Panc1 (cell line): ENCODE measurements around the gene HSDL1. TPM values are rescaled to one million over a fixed set of nuclear protein-coding genes. Genes with fewer than 3 reads are reported as not detected.
"Not testable (repeated sequence)": the region's sequence is repeated elsewhere in the genome, so short reads cannot be mapped to it uniquely, and the experiment has no call there.

Experiments used
- ATAC-seq: fragments of 200-7000 bp; cut with Tn5 transposase; 2 replicates; pipeline ENCODE4 v1.9.1; 2020; ENCODE audit warnings: mild to moderate bottlenecking, moderate library complexity
- BruUV-seq: library from RNA; stranded (reverse); fragments of 400-500 nt; replicated peaks from 2 replicates; lab custom pipeline; 2021; lab: Mats Ljungman, UMichigan
- CTCF ChIA-PET: fragments of 300-600 bp; sonication (Branson Sonifier 250); formaldehyde crosslinking; loops from one replicate; lab custom pipeline; 2022; ENCODE audit warnings: antibody characterized with exemption; lab: Charles Lee
- POLR2A ChIA-PET: fragments of 300-600 bp; sonication (Branson Sonifier 250); formaldehyde crosslinking; loops from one replicate; lab custom pipeline; 2022; ENCODE audit warnings: antibody characterized with exemption; lab: Charles Lee
- DNase-seq: peaks from one replicate; pipeline ENCODE4 v3.0.0-alpha.2; 2010; ENCODE audit warnings: low read depth, low spot score
- H3K27ac ChIP-seq: 2 replicates; pipeline ENCODE4 v1.5.1; 2011; ENCODE audit warnings: mild to moderate bottlenecking, low read length, inconsistent platforms
- H3K27me3 ChIP-seq: fragments of 200-500 bp; sonication (Bioruptor generic); 2 replicates; pipeline ENCODE4 v1.6.0; 2014; ENCODE audit warnings: low read length, inconsistent platforms; ENCODE audit not compliant: control insufficient read depth, insufficient read depth
- H3K36me3 ChIP-seq: fragments of 200-500 bp; sonication (Bioruptor generic); 2 replicates; pipeline ENCODE4 v1.5.1; 2014; ENCODE audit warnings: inconsistent platforms, mild to moderate bottlenecking, low read length, moderate library complexity; ENCODE audit not compliant: control insufficient read depth, insufficient read depth
- H3K4me1 ChIP-seq: 2 replicates; pipeline ENCODE4 v1.5.1; 2011; ENCODE audit warnings: inconsistent platforms, mild to moderate bottlenecking, low read length, moderate library complexity; ENCODE audit not compliant: control insufficient read depth, insufficient read depth
- H3K4me3 ChIP-seq, 2 experiments: 2 replicates each; pipeline ENCODE4 v1.5.1; 2011 to 2012; ENCODE audit warnings: low read depth in 2 of 2, low read length in 2 of 2, mild to moderate bottlenecking in 2 of 2, inconsistent platforms in 1 of 2, moderate library complexity in 1 of 2
- H3K9me3 ChIP-seq: fragments of 200-500 bp; sonication (Bioruptor generic); 2 replicates; pipeline ENCODE4 v1.5.1; 2014; ENCODE audit warnings: low read depth, mild to moderate bottlenecking, inconsistent platforms, low read length, moderate library complexity; ENCODE audit not compliant: control insufficient read depth, insufficient read depth
- CTCF ChIP-seq: fragments of 450-650 bp; IDR thresholded peaks from 2 replicates; pipeline ENCODE4 v1.5.1; 2017; ENCODE audit warnings: mild to moderate bottlenecking
- POLR2AphosphoS5 ChIP-seq: IDR thresholded peaks from 2 replicates; pipeline ENCODE4 v1.6.1; 2012; ENCODE audit warnings: mild to moderate bottlenecking, low read depth, low read length, moderate library complexity
- SIN3A ChIP-seq: IDR thresholded peaks from 2 replicates; pipeline ENCODE4 v1.6.1; 2012; ENCODE audit warnings: low read depth, mild to moderate bottlenecking, low read length, moderate library complexity, borderline replicate concordance; ENCODE audit not compliant: insufficient read depth
- TCF7L2 ChIP-seq: IDR thresholded peaks from 2 replicates; pipeline ENCODE4 v1.6.1; 2011; ENCODE audit warnings: mild to moderate bottlenecking, low read depth, low read length, inconsistent platforms
- in situ Hi-C: cut with HindIII; loops from 2 replicates; pipeline ENCODE4 v1.10.0; 2016; ENCODE audit warnings: low sequenced_read_pairs, low pct_unique_long_range_greater_than_20kb
- intact Hi-C: fragments of 100-400 bp; cut with micrococcal nuclease; formaldehyde crosslinking; loops from one replicate; pipeline ENCODE4 v1.10.0; 2022; ENCODE audit not compliant: unreplicated experiment
- total RNA-seq: library from RNA; stranded (reverse); gene quantifications from one replicate; pipeline ENCODE4 v1.2.1, GENCODE V29; 2021; ENCODE audit not compliant: unreplicated experiment
- TF ChIP-seq, protein P1 (sequence below), 2 experiments: IDR thresholded peaks; 2 replicates each; pipeline ENCODE4 v1.6.1; 2011 to 2012; ENCODE audit warnings: low read depth in 2 of 2, control low read depth in 1 of 2, low read length in 1 of 2, mild to moderate bottlenecking in 1 of 2, moderate library complexity in 1 of 2; ENCODE audit not compliant: insufficient read depth in 1 of 2

Gene HSDL1
- total RNA-seq, 1 experiment from 2014 or later: 24.6 TPM

GRCh38 chr16:84116720-84117493 is 28.1 kb downstream of the HSDL1 start, which contains the start of gene MBTPS1:
MBTPS1 (minus strand) TSS chr16:84116942; CDS start chr16:84101783, 15,159 bp downstream.
- intact Hi-C loops (no loop called here), in situ Hi-C loops (no loop called here)
- BruUV-seq: no TSS peak
- Histone ChIP-seq H3K4me1 (no peaks in the 10 kb centered on the region; the same call in 1 of the 2 replicates), H3K27ac (peak within 1 kb of the TSS; percentile 87), H3K9me3 (no peaks in the 10 kb centered on the region), H3K36me3 (peaks cover 11% of the 10 kb centered on the region; the same call in 1 of the 2 replicates), H3K4me3 (peak within 1 kb of the TSS; percentile 83 to 95), H3K27me3 (no peaks in the 10 kb centered on the region)
- ChIA-PET CTCF (interaction anchor here (0.6 kb wide), 1 partner anchor 217 kb away, joined by 3 read pairs; no protein-coding TSS in a partner anchor), POLR2A (no interaction called here)
- ATAC-seq (peak; percentile 98), DNase-seq (peak; percentile 74)
- TF ChIP-seq SIN3A (peak; percentile 84; the same call in 1 of the 2 replicates), POLR2AphosphoS5 (peak; percentile 66; the same call in 1 of the 2 replicates), TCF7L2 (no peak)

GRCh38 chr16:84115919-84116719 is 28.9 kb downstream of the HSDL1 start:
- in situ Hi-C loops: no loop called here
- ChIA-PET POLR2A (no interaction called here), CTCF (interaction anchor here (0.6 kb wide), 1 partner anchor 218 kb away, joined by 3 read pairs; no protein-coding TSS in a partner anchor)
- Histone ChIP-seq H3K27me3 (no peaks in the 10 kb centered on the region), H3K36me3 (peaks cover 11% of the 10 kb centered on the region; the same call in 1 of the 2 replicates), H3K4me1 (no peaks in the 10 kb centered on the region; the same call in 1 of the 2 replicates), H3K9me3 (no peaks in the 10 kb centered on the region), H3K27ac (peak overlapping the region; percentile 87), H3K4me3 (peak overlapping the region; percentile 83 to 95)
- intact Hi-C loops: no loop called here
- peak; percentile 56 for ATAC-seq
- no peak for TF ChIP-seq TCF7L2
- TF ChIP-seq CTCF: no peak
- TF ChIP-seq, protein P1, sequence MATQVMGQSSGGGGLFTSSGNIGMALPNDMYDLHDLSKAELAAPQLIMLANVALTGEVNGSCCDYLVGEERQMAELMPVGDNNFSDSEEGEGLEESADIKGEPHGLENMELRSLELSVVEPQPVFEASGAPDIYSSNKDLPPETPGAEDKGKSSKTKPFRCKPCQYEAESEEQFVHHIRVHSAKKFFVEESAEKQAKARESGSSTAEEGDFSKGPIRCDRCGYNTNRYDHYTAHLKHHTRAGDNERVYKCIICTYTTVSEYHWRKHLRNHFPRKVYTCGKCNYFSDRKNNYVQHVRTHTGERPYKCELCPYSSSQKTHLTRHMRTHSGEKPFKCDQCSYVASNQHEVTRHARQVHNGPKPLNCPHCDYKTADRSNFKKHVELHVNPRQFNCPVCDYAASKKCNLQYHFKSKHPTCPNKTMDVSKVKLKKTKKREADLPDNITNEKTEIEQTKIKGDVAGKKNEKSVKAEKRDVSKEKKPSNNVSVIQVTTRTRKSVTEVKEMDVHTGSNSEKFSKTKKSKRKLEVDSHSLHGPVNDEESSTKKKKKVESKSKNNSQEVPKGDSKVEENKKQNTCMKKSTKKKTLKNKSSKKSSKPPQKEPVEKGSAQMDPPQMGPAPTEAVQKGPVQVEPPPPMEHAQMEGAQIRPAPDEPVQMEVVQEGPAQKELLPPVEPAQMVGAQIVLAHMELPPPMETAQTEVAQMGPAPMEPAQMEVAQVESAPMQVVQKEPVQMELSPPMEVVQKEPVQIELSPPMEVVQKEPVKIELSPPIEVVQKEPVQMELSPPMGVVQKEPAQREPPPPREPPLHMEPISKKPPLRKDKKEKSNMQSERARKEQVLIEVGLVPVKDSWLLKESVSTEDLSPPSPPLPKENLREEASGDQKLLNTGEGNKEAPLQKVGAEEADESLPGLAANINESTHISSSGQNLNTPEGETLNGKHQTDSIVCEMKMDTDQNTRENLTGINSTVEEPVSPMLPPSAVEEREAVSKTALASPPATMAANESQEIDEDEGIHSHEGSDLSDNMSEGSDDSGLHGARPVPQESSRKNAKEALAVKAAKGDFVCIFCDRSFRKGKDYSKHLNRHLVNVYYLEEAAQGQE (IDR thresholded peaks at IDR 0.05; ENCODE audit: insufficient read depth in 1 of 2, low read depth in 2 of 2, low read length in 1 of 2): no peak
- TF ChIP-seq POLR2AphosphoS5: no peak
- no peak for TF ChIP-seq SIN3A
- no peak for DNase-seq
- BruUV-seq: no TSS peak

DNA sequence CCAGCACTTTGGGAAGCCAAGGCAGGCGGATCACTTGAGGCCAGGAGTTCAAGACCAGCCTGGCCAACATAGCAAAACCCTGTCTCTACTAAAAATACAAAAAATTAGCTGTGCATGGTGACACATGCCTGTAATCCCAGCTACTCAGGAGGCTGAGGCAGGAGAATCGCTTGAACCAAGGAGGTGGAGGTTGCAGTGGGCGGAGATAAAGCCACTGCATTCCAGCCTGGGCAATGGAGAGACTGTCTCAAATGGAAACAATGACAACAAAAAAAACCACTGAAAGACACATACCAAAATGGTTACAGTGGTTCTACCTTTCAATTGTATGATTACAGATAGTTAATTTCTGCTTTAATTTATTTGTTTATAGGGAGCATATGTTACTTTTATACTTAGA is 33.0 kb downstream of the HSDL1 start:
- H3K27me3 ChIP-seq, in situ Hi-C loops, intact Hi-C loops: not testable (repeated sequence)

More for the DNA sequence above, 33.0 kb downstream of the HSDL1 start:
- H3K9me3 ChIP-seq, BruUV-seq, DNase-seq, H3K27ac ChIP-seq, POLR2A ChIA-PET, H3K36me3 ChIP-seq, H3K4me1 ChIP-seq, H3K4me3 ChIP-seq, ATAC-seq: not testable (repeated sequence)
- CTCF ChIA-PET: interaction anchor here (0.6 kb wide), 1 partner anchor 287 kb away, joined by 3 read pairs; no protein-coding TSS in a partner anchor
